NT2/D1 (cell line): ENCODE measurements around the gene MTG2.

Source experiments
- YY1 ChIP-seq: IDR thresholded peaks from 2 replicates; pipeline ENCODE4 v1.6.1; 2011; ENCODE audit not compliant: insufficient read length, insufficient read depth
- ZNF274 ChIP-seq: IDR thresholded peaks from 2 replicates; pipeline ENCODE4 v1.6.1; 2011; ENCODE audit warnings: mild to moderate bottlenecking, low read depth, low read length

DNA sequence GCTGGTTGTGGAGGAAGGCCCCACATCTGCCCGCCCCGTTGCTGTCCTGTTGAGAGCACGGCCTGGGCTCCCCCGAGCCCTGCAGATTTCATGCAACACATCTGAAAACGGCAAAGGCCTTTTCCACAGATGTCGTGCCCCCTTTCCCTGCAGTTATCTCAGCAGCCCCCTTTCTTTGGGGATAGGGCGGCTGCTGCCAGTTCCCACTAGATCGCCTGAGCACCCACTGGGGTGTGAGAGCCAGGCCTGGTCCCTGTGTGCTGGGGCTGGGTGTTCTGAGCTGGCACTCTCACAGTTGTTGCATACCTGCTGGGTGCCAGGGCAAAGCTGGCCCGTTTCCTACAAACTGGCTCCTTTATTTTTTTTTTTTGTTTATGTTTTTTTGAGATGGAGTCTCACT, 12.3 kb upstream of the MTG2 start:
- TF ChIP-seq ZNF274 (no peak), YY1 (no peak)
